Activated CD8-positive, alpha-beta memory T cell treated with anti-CD3 and anti-CD28 coated beads, Interleukin-2, amount 50 U/mL, for 1 hour (primary cell): ENCODE data around the gene SCGB1A1.
"Not testable (repeated sequence)": the region's sequence is repeated elsewhere in the genome, so short reads cannot be mapped to it uniquely, and the experiment has no call there.

Source experiments
- DNase-seq: peaks from one replicate; pipeline ENCODE4 v3.0.0-alpha.2; 2020; ENCODE audit errors: extremely low read depth

The SCGB1A1 gene, protein sequence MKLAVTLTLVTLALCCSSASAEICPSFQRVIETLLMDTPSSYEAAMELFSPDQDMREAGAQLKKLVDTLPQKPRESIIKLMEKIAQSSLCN

GRCh38 chr11:62418733-62419132, at the start of gene SCGB1A1:
Gene SCGB1A1 (plus strand): TSS chr11:62419033. CDS start chr11:62419096, 63 bp downstream.
- DNase-seq: no peak

- DNase-seq: no peak
Observed at GRCh38 chr11:62370743-62371440, 47.9 kb upstream of the SCGB1A1 start.

GRCh38 chr11:62372871-62373270, 46.0 kb upstream of the SCGB1A1 start:
- DNase-seq: no peak

- no peak for DNase-seq
Observed at GRCh38 chr11:62373464-62374119, 45.2 kb upstream of the SCGB1A1 start.

- no peak for DNase-seq
Observed at GRCh38 chr11:62374801-62375200, 44.0 kb upstream of the SCGB1A1 start.

DNA sequence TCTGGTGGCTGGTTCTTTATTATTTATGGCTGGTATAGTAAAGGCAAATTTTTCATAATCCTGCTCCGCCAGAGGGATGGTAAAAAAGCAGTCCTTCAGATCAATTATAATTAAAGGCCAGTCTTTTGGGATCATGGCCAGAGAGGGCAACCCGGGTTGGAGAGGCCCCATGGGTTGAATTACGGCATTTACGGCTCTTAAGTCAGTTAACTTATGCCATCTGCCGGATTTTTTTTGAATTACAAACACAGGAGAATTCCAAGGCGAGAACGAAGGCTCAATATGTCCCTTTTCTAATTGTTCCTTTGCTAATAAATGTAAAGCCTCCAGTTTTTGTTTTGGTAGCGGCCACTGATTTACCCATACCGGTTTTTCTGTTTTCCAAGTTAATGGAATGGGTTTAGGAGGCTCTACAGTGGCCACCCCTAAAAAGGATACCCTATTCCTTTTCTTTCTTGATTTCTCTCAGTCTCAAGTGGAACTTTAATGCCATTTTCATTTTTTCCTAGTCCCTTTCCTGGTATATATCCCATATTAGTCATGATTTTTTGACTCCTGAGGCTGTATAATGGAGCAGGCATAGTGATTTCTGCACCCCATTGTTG, 40.3 kb upstream of the SCGB1A1 start:
- DNase-seq: not testable (repeated sequence)

DNA sequence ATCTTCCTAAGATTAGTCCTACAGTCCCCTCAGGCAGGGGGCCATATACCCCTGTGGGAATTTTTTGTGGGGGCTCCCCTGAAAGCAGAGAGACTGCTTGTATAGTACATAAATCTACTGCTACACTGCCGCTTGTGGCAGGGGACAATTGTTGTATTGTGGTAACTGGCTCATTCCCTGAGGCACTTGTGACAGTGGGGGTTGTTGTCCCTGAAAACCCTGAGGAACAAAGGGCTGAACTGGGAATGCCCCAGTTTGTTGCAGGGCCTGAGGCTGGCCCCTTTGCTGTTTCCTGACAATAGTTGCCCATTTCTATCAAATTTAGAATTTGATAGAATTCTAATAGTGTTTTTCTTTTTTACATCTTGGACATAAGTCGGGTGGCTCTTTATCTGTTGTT, 39.2 kb upstream of the SCGB1A1 start:
- not testable (repeated sequence) for DNase-seq

- peak; percentile 31 for DNase-seq
Observed at GRCh38 chr11:62380821-62381245, 38.0 kb upstream of the SCGB1A1 start.

- DNase-seq: no peak
Observed at GRCh38 chr11:62383822-62384221, 35.0 kb upstream of the SCGB1A1 start.

DNA sequence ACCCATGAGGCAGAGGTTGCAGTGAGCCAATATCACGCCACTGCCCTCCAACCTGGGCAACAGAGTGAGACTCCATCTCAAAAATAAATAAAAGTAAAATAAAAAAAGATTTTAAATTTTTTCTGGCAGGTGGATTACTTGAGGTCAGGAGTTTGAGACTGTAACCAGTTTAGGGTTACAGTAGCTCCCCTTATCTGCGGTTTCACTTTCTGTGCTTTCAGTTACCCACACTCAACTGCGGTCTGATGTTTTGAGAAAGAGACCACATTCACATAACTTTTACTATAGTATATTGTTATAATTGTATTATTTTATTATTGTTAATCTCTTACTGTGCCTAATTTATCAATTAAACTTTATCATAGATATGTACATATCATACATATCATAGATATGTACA, 32.8 kb upstream of the SCGB1A1 start:
- DNase-seq: not testable (repeated sequence)

- DNase-seq: no peak
Observed at GRCh38 chr11:62387381-62387780, 31.5 kb upstream of the SCGB1A1 start.

DNA sequence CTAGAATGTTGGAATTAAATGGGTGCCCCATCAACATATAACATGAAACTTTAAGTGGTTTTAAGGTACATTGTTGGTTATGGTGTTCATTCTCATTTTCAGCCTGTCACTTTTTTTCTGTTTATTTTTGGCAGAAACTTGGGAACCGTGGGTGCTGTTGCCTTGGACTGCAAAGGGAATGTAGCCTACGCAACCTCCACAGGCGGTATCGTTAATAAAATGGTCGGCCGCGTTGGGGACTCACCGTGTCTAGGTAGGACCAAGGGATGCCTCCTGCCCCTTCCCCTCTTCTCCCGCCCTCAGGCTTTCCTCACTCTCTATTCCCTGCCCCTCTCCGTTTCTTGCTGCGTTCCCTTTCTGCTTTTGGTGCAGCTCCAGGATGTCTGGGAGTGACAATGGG, 29.8 kb upstream of the SCGB1A1 start:
- DNase-seq: no peak

- DNase-seq: no peak
Observed at GRCh38 chr11:62390237-62390636, 28.6 kb upstream of the SCGB1A1 start.

GRCh38 chr11:62390722-62391121, 28.1 kb upstream of the SCGB1A1 start:
- DNase-seq: no peak

- no peak for DNase-seq
Observed at GRCh38 chr11:62391642-62392425, 27.0 kb upstream of the SCGB1A1 start.

DNA sequence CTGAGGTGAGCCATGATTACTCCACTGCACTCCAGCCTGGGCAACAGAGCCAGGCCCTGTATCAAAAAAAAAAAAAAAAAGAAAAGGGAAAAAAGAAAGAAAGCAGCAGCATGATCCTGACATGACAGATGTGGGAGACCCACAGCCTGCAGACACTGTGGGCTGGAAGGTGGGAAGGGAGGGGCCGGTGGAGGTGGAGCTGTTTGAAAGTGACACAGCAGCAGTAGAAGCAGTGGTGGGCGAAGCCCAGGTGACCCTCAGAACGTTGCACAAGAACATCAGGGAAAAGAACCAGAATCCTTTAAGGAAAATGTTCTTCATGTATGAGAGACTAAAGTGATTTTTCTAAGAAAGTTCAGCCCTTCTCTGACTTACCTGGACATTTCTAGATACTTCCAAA, 26.3 kb upstream of the SCGB1A1 start:
- DNase-seq: no peak

DNA sequence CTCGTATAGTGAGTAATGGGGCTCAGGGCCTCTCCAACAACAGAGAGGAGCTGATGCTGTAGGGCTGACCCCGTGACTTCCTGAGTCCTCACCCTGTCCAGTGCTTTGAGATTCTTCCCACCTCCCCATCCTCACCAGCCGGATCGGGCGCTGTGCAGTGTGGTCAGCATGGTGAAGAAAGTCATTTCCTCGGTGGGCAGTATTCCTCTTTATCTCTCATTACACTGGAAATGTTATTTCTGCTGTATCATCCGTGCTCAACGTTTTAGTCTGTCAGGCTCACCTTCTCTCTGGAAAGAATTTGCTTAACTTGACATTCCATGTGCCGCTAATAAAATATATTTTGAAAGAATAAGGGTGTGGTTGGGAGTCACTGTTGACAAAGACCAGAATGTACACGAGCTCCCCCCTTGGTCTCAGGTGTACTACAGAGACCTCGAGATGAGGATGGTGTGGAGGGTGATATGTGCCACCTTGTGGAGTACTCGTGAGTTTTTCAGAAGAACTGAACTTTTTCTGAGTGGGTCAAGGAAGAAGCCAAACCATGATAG, 25.7 kb upstream of the SCGB1A1 start:
- DNase-seq: no peak

DNA sequence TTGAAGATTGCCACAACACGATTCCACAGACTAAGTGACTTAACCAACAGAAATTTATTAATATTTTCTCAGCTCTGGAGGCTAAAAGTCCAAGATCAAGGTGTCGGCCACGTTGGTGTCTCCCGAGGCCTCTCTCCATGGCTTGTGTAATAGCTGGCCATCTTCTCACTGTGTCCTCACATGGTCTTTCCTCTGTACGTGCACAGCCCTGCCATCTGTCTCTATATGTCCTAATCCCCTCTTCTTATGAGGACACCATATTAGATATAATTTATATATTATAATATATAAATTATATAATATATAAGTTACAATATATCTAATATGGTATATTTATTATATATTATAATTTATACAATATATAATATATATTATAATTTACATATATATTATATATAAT, 25.1 kb upstream of the SCGB1A1 start:
- no peak for DNase-seq

- no peak for DNase-seq
Observed at GRCh38 chr11:62394825-62395538, 23.9 kb upstream of the SCGB1A1 start.

GRCh38 chr11:62395885-62396551, 22.8 kb upstream of the SCGB1A1 start:
- DNase-seq: no peak
